HepG2 (cell line): ENCODE measurements around the gene NFATC3. TPM values are rescaled to one million over a fixed set of nuclear protein-coding genes. Genes with fewer than 3 reads are reported as not detected.

ENCODE experiments used
- CCAR2 ChIP-seq: fragments of 200-400 bp; formaldehyde crosslinking; optimal IDR thresholded peaks from 2 replicates; pipeline ENCODE3; 2018; ENCODE audit warnings: low read depth, mild to moderate bottlenecking, low read length, moderate library complexity
- ISX ChIP-seq: sonication (generic); formaldehyde crosslinking; conservative IDR thresholded peaks from 2 replicates; pipeline ENCODE4 v1.5.0; 2020; ENCODE audit warnings: missing genetic modification reagents
- PITX1 ChIP-seq: sonication (generic); formaldehyde crosslinking; IDR thresholded peaks from 2 replicates; pipeline ENCODE4 v1.5.1; 2020; ENCODE audit warnings: mild to moderate bottlenecking, missing genetic modification reagents
- POLR2AphosphoS2 ChIP-seq: IDR thresholded peaks from 2 replicates; pipeline ENCODE4 v1.6.1; 2011; ENCODE audit warnings: low read depth, low read length, improper control_type of control experiment
- RFX5 ChIP-seq: IDR thresholded peaks from 2 replicates; pipeline ENCODE4 v1.6.1; 2011; ENCODE audit warnings: low read depth, low read length, improper control_type of control experiment
- TAF15 ChIP-seq: fragments of 200-400 bp; formaldehyde crosslinking; IDR thresholded peaks from one replicate; pipeline ENCODE4 v1.6.1; 2018; ENCODE audit warnings: mild to moderate bottlenecking, low read depth, low read length; ENCODE audit not compliant: poor library complexity, severe bottlenecking
- ZFP36 ChIP-seq: fragments of 150-350 bp; IDR thresholded peaks from 2 replicates; pipeline ENCODE4 v1.6.1; 2018; ENCODE audit warnings: borderline replicate concordance, low read length, low read depth; ENCODE audit not compliant: partially characterized antibody
- ZFP82 ChIP-seq: sonication (generic); formaldehyde crosslinking; IDR thresholded peaks from 2 replicates; pipeline ENCODE4 v1.5.1; 2020; ENCODE audit warnings: mild to moderate bottlenecking, missing genetic modification reagents, borderline replicate concordance
- ZNF552 ChIP-seq: sonication (generic); formaldehyde crosslinking; IDR thresholded peaks from 2 replicates; pipeline ENCODE4 v1.9.0; 2022; ENCODE audit warnings: missing genetic modification reagents, mild to moderate bottlenecking, borderline replicate concordance
- ZNF619 ChIP-seq: sonication (generic); formaldehyde crosslinking; IDR thresholded peaks from 2 replicates; pipeline ENCODE4 v1.4.0; 2020; ENCODE audit warnings: mild to moderate bottlenecking, missing genetic modification reagents
- ZNF781 ChIP-seq: sonication (generic); formaldehyde crosslinking; IDR thresholded peaks from 2 replicates; pipeline ENCODE4 v1.5.1; 2020; ENCODE audit warnings: borderline replicate concordance, mild to moderate bottlenecking, missing genetic modification reagents; ENCODE audit errors: not compliant biosample characterization
- polyA plus RNA-seq, 8 experiments: library from polyadenylated mRNA; depleted of rRNA in 3 of 8; stranded (reverse) in 7 of 8; unstranded in 1 of 8; fragments of >200 nt; fragmentation: Illumina TruSeq in 4 of 8; extraction: Trizol in 4 of 8; gene quantifications; 2 replicates each; pipeline versions ENCODE4 v1.2.1 to v1.2.3, GENCODE V29; 2011 to 2016; ENCODE audit warnings: low read depth in 4 of 8, missing spikeins in 1 of 8, mixed read lengths in 1 of 8; ENCODE audit not compliant: insufficient read depth in 1 of 8
- total RNA-seq, 5 experiments: library from RNA; depleted of rRNA; stranded (reverse); fragments of >200 nt; fragmentation: Illumina TruSeq; extraction: Trizol; gene quantifications; 2 replicates each; pipeline ENCODE4 v1.2.3, GENCODE V29; 2016; ENCODE audit warnings: low read depth in 1 of 5
- TF ChIP-seq, protein P1 (sequence below): IDR thresholded peaks from 2 replicates; pipeline ENCODE4 v1.6.1; 2012; ENCODE audit warnings: low read length, improper control_type of control experiment
- TF ChIP-seq, protein P2 (sequence below), 2 experiments: sonication (generic) in 1 of 2; formaldehyde crosslinking in 1 of 2; IDR thresholded peaks; 2 replicates each; pipeline versions ENCODE4 v1.5.1 to v1.6.1; 2011 to 2020; ENCODE audit warnings: borderline replicate concordance in 1 of 2, low read depth in 1 of 2, low read length in 1 of 2, mild to moderate bottlenecking in 1 of 2, missing genetic modification reagents in 1 of 2, moderate library complexity in 1 of 2
- TF ChIP-seq, protein P3 (sequence below): sonication (generic); formaldehyde crosslinking; IDR thresholded peaks from 2 replicates; pipeline ENCODE4 v1.8.0; 2022; ENCODE audit warnings: mild to moderate bottlenecking, missing genetic modification reagents
- TF ChIP-seq, protein P4 (sequence below), 2 experiments: fragments of 450-650 bp in 1 of 2; sonication (generic) in 1 of 2; formaldehyde crosslinking; IDR thresholded peaks; 2 replicates each; pipeline versions ENCODE4 v1.5.0 to v1.8.0; 2020 to 2022; ENCODE audit warnings: mild to moderate bottlenecking in 1 of 2, missing genetic modification reagents in 1 of 2
- TF ChIP-seq, protein P5 (sequence below): IDR thresholded peaks from 2 replicates; pipeline ENCODE4 v1.6.1; 2018; ENCODE audit warnings: missing genetic modification reagents, mild to moderate bottlenecking, missing compliant biosample characterization
- TF ChIP-seq, protein P6 (sequence below): sonication (generic); formaldehyde crosslinking; IDR thresholded peaks from 2 replicates; pipeline ENCODE4 v1.4.0; 2020; ENCODE audit warnings: missing genetic modification reagents

The NFATC3 gene
- total and polyA plus RNA-seq, 2 of the 13 experiments (the other 11 are each of a cell fraction or from before 2014, with no cell fraction given) = 52.6 to 62.7 TPM

DNA sequence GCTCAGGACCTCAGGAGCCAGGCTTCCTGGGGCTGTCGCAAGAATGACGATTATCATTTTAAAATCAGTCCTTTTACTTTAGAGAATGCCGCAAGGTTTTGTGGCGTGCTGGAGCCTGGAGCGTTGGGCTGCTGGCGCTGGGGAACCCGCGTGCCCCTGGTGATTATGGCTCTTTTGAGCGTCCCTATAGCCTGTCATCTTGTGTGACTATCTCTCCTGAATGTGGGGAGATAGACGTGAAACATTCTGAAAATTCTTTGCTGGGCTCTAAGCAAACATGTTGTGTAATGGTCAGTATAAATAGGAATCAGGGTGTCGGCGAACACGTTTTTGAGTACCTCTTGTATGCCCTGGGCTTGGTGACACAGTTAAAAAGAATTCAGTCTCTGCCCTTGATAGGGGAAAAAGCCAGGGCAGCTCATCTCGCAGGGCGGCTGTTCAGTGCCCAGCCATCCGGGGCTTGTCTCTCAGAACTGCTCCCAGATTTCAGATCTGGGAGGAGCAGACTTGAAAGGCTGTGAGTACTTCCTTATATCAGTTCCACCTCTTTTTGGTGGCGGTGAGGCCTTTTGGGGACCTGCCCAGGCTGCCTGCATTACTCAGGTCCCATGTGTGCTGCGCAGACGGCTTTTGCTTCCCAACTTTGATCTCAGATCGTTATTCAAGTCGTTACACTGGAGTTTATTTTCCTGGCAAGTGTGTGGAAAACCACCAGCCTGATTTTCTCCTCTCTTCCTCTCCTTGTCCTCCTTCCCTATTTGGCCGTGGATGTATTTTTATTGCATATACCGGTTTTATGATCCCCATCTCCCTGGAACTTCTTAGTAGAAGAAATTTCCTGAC, 180.1 kb downstream of the NFATC3 start (continued):
- TF ChIP-seq, protein P1, sequence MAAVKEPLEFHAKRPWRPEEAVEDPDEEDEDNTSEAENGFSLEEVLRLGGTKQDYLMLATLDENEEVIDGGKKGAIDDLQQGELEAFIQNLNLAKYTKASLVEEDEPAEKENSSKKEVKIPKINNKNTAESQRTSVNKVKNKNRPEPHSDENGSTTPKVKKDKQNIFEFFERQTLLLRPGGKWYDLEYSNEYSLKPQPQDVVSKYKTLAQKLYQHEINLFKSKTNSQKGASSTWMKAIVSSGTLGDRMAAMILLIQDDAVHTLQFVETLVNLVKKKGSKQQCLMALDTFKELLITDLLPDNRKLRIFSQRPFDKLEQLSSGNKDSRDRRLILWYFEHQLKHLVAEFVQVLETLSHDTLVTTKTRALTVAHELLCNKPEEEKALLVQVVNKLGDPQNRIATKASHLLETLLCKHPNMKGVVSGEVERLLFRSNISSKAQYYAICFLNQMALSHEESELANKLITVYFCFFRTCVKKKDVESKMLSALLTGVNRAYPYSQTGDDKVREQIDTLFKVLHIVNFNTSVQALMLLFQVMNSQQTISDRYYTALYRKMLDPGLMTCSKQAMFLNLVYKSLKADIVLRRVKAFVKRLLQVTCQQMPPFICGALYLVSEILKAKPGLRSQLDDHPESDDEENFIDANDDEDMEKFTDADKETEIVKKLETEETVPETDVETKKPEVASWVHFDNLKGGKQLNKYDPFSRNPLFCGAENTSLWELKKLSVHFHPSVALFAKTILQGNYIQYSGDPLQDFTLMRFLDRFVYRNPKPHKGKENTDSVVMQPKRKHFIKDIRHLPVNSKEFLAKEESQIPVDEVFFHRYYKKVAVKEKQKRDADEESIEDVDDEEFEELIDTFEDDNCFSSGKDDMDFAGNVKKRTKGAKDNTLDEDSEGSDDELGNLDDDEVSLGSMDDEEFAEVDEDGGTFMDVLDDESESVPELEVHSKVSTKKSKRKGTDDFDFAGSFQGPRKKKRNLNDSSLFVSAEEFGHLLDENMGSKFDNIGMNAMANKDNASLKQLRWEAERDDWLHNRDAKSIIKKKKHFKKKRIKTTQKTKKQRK = no peak
- TF ChIP-seq ZNF619 = 0 out of 2 replicates have a peak, but pooled peaks have one; percentile 34
- TF ChIP-seq CCAR2 = no peak
- TF ChIP-seq, protein P2, sequence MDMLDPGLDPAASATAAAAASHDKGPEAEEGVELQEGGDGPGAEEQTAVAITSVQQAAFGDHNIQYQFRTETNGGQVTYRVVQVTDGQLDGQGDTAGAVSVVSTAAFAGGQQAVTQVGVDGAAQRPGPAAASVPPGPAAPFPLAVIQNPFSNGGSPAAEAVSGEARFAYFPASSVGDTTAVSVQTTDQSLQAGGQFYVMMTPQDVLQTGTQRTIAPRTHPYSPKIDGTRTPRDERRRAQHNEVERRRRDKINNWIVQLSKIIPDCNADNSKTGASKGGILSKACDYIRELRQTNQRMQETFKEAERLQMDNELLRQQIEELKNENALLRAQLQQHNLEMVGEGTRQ (IDR thresholded peaks at IDR 0.05; ENCODE audit: low read depth, low read length) = no peak
- TF ChIP-seq, protein P2 (CRISPR knock-in tag; IDR thresholded peaks at IDR 0.05; ENCODE audit: borderline replicate concordance) = no peak; the same call in 1 of the 2 replicates
- peak; percentile 88; the same call in 1 of the 2 replicates for TF ChIP-seq POLR2AphosphoS2
- 0 out of 2 replicates have a peak, but pooled peaks have one; percentile 28 for TF ChIP-seq ZFP82 (CRISPR knock-in tag)
- 0 out of 2 replicates have a peak, but pooled peaks have one; percentile 55 for TF ChIP-seq PITX1 (CRISPR knock-in tag)
- peak; percentile 69 for TF ChIP-seq RFX5
- TF ChIP-seq ZFP36 = no peak
- TF ChIP-seq ZNF781 (CRISPR knock-in tag) = peak; percentile 37
- TF ChIP-seq ZNF552 (CRISPR knock-in tag) = no peak
- TF ChIP-seq, protein P3, sequence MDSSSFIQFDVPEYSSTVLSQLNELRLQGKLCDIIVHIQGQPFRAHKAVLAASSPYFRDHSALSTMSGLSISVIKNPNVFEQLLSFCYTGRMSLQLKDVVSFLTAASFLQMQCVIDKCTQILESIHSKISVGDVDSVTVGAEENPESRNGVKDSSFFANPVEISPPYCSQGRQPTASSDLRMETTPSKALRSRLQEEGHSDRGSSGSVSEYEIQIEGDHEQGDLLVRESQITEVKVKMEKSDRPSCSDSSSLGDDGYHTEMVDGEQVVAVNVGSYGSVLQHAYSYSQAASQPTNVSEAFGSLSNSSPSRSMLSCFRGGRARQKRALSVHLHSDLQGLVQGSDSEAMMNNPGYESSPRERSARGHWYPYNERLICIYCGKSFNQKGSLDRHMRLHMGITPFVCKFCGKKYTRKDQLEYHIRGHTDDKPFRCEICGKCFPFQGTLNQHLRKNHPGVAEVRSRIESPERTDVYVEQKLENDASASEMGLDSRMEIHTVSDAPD (CRISPR knock-in tag) = no peak
- TF ChIP-seq, protein P4, sequence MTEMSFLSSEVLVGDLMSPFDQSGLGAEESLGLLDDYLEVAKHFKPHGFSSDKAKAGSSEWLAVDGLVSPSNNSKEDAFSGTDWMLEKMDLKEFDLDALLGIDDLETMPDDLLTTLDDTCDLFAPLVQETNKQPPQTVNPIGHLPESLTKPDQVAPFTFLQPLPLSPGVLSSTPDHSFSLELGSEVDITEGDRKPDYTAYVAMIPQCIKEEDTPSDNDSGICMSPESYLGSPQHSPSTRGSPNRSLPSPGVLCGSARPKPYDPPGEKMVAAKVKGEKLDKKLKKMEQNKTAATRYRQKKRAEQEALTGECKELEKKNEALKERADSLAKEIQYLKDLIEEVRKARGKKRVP (CRISPR knock-in tag; IDR thresholded peaks at IDR 0.05) = peak in 1 of 2 experiments; percentile 75; a peak in 2 of 4 replicates
- no peak for TF ChIP-seq ISX
- TF ChIP-seq TAF15 = no peak
- TF ChIP-seq, protein P5, sequence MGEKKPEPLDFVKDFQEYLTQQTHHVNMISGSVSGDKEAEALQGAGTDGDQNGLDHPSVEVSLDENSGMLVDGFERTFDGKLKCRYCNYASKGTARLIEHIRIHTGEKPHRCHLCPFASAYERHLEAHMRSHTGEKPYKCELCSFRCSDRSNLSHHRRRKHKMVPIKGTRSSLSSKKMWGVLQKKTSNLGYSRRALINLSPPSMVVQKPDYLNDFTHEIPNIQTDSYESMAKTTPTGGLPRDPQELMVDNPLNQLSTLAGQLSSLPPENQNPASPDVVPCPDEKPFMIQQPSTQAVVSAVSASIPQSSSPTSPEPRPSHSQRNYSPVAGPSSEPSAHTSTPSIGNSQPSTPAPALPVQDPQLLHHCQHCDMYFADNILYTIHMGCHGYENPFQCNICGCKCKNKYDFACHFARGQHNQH (CRISPR knock-in tag) = peak; percentile 86
- TF ChIP-seq, protein P6, sequence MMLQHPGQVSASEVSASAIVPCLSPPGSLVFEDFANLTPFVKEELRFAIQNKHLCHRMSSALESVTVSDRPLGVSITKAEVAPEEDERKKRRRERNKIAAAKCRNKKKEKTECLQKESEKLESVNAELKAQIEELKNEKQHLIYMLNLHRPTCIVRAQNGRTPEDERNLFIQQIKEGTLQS (CRISPR knock-in tag) = peak; percentile 97
